HL-60 (cell line): ENCODE results near the gene KIF25.

ENCODE experiments used
- CTCF ChIP-seq: IDR thresholded peaks from one replicate; pipeline ENCODE4 v1.5.1; 2011; ENCODE audit warnings: low read length, control low read depth, inconsistent platforms; ENCODE audit not compliant: insufficient read depth
- GABPA ChIP-seq: IDR thresholded peaks from 2 replicates; pipeline ENCODE4 v1.6.1; 2012; ENCODE audit warnings: low read depth
- POLR2AphosphoS5 ChIP-seq: IDR thresholded peaks from 2 replicates; pipeline ENCODE4 v1.6.1; 2012; ENCODE audit warnings: low read depth
- REST ChIP-seq: IDR thresholded peaks from 2 replicates; pipeline ENCODE4 v1.6.1; 2012; ENCODE audit warnings: low read depth; ENCODE audit not compliant: insufficient replicate concordance
- SPI1 ChIP-seq: IDR thresholded peaks from 2 replicates; pipeline ENCODE4 v1.6.1; 2012; ENCODE audit warnings: low read depth, mild to moderate bottlenecking, borderline replicate concordance

- no peak for TF ChIP-seq CTCF
- no peak for TF ChIP-seq REST
- no peak for TF ChIP-seq POLR2AphosphoS5
- TF ChIP-seq GABPA = no peak
- no peak for TF ChIP-seq SPI1
Measured at GRCh38 chr6:168054765-168055560, 57.5 kb downstream of the KIF25 start.
